Astrocyte of the spinal cord (primary cell): Measurements from ENCODE around the gene SLC1A2.

Experiments
- DNase-seq: peaks from one replicate; pipeline ENCODE4 v3.0.0; 2011; ENCODE audit warnings: low read depth, low spot score
- H3K4me3 ChIP-seq: 2 replicates; pipeline ENCODE4 v1.5.1; 2011; ENCODE audit warnings: low read depth, mild to moderate bottlenecking, low read length, moderate library complexity
- CTCF ChIP-seq: IDR thresholded peaks from 2 replicates; pipeline ENCODE4 v1.5.1; 2012; ENCODE audit warnings: low read depth, mild to moderate bottlenecking, low read length, inconsistent platforms
- in situ Hi-C: cut with HindIII; loops from 2 replicates; pipeline ENCODE4 v1.10.0; 2017; ENCODE audit warnings: low sequenced_read_pairs

The SLC1A2 gene

DNA sequence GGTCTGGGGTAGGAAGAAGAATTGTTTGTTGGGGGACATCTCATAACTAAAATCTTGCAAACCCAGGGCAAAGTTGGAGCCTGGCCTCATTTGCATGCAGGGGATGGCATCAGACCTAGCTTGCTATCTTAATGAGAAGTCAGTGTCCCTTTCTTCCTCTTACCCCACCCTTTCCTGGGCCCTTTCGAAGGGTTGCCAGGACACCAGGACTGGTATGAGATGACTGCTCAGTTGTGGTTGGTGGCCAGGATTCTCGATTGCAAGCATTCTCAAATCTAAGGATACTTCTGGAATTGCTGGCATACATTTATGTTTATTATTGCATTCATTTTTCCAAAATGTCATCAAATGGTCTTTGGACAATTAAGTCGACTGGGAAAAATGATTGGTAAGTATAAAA, 131.0 kb downstream of the SLC1A2 start:
- in situ Hi-C loops, result no loop called here
- no peak for DNase-seq
- no peak overlapping the region for H3K4me3 ChIP-seq
- TF ChIP-seq CTCF, result no peak

GRCh38 chr11:35287344-35287890, 131.9 kb downstream of the SLC1A2 start:
- in situ Hi-C loops, result no loop called here
- H3K4me3 ChIP-seq, result no peak overlapping the region
- no peak for DNase-seq
- TF ChIP-seq CTCF, result no peak

DNA sequence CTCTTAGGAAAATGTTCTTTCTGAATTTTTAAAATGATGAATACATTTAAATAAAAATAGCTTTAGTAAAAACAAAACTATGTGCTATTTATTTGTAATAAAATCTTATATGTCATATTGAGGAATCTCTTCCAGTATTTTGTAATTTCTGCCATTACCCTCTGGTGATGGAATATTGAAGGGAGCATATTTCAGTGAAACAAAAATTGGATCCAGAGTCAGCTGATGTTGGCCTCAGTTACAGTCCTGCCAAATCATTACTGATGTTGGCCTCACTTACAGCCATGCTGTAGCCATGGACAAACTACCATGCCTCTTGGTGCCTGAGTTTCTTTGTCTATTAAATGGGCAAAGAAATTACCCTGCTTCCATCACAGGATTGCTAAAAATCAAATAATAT, 133.2 kb downstream of the SLC1A2 start:
- no peak for DNase-seq
- in situ Hi-C loops, result no loop called here
- no peak overlapping the region for H3K4me3 ChIP-seq
- no peak for TF ChIP-seq CTCF

- in situ Hi-C loops, result no loop called here
- H3K4me3 ChIP-seq, result no peak overlapping the region
- no peak for DNase-seq
- no peak for TF ChIP-seq CTCF
Measured at GRCh38 chr11:35285471-35285870, 133.9 kb downstream of the SLC1A2 start.

DNA sequence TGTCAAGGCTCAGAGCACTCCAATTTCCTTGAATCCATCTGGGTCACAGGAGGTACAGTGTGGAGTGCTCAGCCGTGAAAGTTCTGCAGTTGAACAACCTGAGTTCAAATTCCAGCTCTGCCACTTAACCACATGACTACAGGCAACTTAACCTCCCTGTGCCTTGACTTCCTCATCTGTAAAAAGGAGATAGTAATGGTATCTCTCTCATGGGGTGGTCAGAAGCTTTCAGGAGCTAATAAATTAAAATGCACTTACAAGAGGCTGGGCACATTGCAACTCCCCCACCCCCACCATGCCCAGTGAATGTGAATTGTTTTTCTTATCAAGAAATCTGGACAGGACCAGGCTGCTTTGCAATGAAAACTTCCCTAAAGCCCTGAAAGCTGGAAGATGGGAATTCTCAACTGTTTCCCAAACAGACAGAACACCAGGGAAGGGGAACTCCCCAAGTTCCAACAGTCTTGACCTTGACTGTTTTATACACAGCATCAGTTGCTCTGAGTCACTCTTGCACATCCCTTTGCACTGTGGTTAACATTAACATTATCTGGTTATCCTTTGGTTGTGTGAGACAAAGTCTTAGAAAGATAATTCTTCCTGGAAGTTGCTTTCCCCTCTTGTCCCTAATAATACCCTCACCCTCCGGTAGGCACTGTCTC, 137.0 kb downstream of the SLC1A2 start:
- in situ Hi-C loops, result no loop called here
- peak; percentile 40 for DNase-seq
- TF ChIP-seq CTCF, result no peak
- H3K4me3 ChIP-seq, result no peak overlapping the region

- H3K4me3 ChIP-seq, result no peak overlapping the region
- DNase-seq, result no peak
- in situ Hi-C loops, result no loop called here
- TF ChIP-seq CTCF, result no peak
Measured at GRCh38 chr11:35281169-35281688, 138.1 kb downstream of the SLC1A2 start.
